Measurements from ENCODE around the gene SOX6.

SOX6 gene

GRCh38 chr11:16133867-16134266 is 222.5 kb downstream of the SOX6 start:
- DNase-seq, result no peak

- no peak for DNase-seq
Measured at GRCh38 chr11:16127732-16128131, 228.6 kb downstream of the SOX6 start.

GRCh38 chr11:16126362-16126761 is 230.0 kb downstream of the SOX6 start:
- DNase-seq, result no peak

- DNase-seq, result no peak
Measured at GRCh38 chr11:16125796-16126195, 230.6 kb downstream of the SOX6 start.

GRCh38 chr11:16124390-16124789 is 232.0 kb downstream of the SOX6 start:
- DNase-seq, result no peak

GRCh38 chr11:16121853-16122252 is 234.5 kb downstream of the SOX6 start:
- DNase-seq, result no peak

- DNase-seq, result no peak
Measured at GRCh38 chr11:16120008-16120407, 236.3 kb downstream of the SOX6 start.

GRCh38 chr11:16117989-16118756 is 238.2 kb downstream of the SOX6 start:
- DNase-seq, result peak; percentile 20 to 71

GRCh38 chr11:16114978-16115871 is 241.1 kb downstream of the SOX6 start:
- DNase-seq, result no peak

- peak in 1 of 2 experiments; percentile 14 for DNase-seq
Measured at GRCh38 chr11:16114431-16114830, 241.9 kb downstream of the SOX6 start.

GRCh38 chr11:16111690-16112089 is 244.7 kb downstream of the SOX6 start:
- no peak for DNase-seq

GRCh38 chr11:16110886-16111285 is 245.5 kb downstream of the SOX6 start:
- no peak for DNase-seq

- no peak for DNase-seq
Measured at GRCh38 chr11:16099343-16099900, 256.9 kb downstream of the SOX6 start.

- DNase-seq, result no peak
Measured at GRCh38 chr11:16098526-16099205, 257.7 kb downstream of the SOX6 start.

GRCh38 chr11:16097543-16097942 is 258.8 kb downstream of the SOX6 start:
- DNase-seq, result no peak

GRCh38 chr11:16096336-16096735 is 260.0 kb downstream of the SOX6 start:
- DNase-seq, result no peak

- DNase-seq, result no peak
Measured at GRCh38 chr11:16095756-16096155, 260.6 kb downstream of the SOX6 start.

- DNase-seq, result no peak
Measured at GRCh38 chr11:16093889-16094653, 262.3 kb downstream of the SOX6 start.

GRCh38 chr11:16091862-16092261 is 264.5 kb downstream of the SOX6 start:
- no peak for DNase-seq

GRCh38 chr11:16089481-16089880 is 266.9 kb downstream of the SOX6 start:
- DNase-seq, result no peak

GRCh38 chr11:16088774-16089173 is 267.6 kb downstream of the SOX6 start:
- DNase-seq, result no peak

- DNase-seq, result no peak
Measured at GRCh38 chr11:16087886-16088285, 268.5 kb downstream of the SOX6 start.
